KOPT-K1 (cell line): ENCODE results near the gene MNAT1.
A peak's percentile ranks its signal among the peaks of the same experiment; 100 is the strongest.

Experiments used
- H3K27ac ChIP-seq: fragments of 200-600 bp; sonication (generic); 2 replicates; pipeline ENCODE4 v1.5.1; 2016; ENCODE audit warnings: antibody characterized with exemption, mild to moderate bottlenecking, low read depth, low read length; ENCODE audit not compliant: poor library complexity, severe bottlenecking
- H3K36me3 ChIP-seq: fragments of 200-600 bp; sonication (generic); 2 replicates; pipeline ENCODE4 v1.5.1; 2017; ENCODE audit warnings: antibody characterized with exemption, mild to moderate bottlenecking, low read length, moderate library complexity; ENCODE audit not compliant: insufficient read depth
- H3K9me3 ChIP-seq: fragments of 200-600 bp; sonication (generic); 2 replicates; pipeline ENCODE4 v1.5.1; 2017; ENCODE audit warnings: antibody characterized with exemption, low read length, mild to moderate bottlenecking; ENCODE audit not compliant: insufficient read depth, poor library complexity, severe bottlenecking

MNAT1 gene

GRCh38 chr14:60971271-60971670 is 236.7 kb downstream of the MNAT1 start:
- Histone ChIP-seq H3K36me3 (peaks cover 27% of the 10 kb centered on the region), H3K27ac (no peak overlapping the region)

GRCh38 chr14:60972295-60972694 is 237.7 kb downstream of the MNAT1 start:
- peaks cover 36% of the 10 kb centered on the region for H3K36me3 ChIP-seq
- no peaks in the 10 kb centered on the region for H3K9me3 ChIP-seq
- no peak overlapping the region for H3K27ac ChIP-seq

More at GRCh38 chr14:60971271-60971670, 236.7 kb downstream of the MNAT1 start:
- no peaks in the 10 kb centered on the region for H3K9me3 ChIP-seq

GRCh38 chr14:60973070-60973469 is 238.5 kb downstream of the MNAT1 start:
- H3K9me3 ChIP-seq, result no peaks in the 10 kb centered on the region
- H3K36me3 ChIP-seq, result peaks cover 36% of the 10 kb centered on the region
- no peak overlapping the region for H3K27ac ChIP-seq

- Histone ChIP-seq H3K36me3 (peaks cover 36% of the 10 kb centered on the region), H3K9me3 (no peaks in the 10 kb centered on the region), H3K27ac (no peak overlapping the region)
Measured at GRCh38 chr14:60974090-60974651, 239.6 kb downstream of the MNAT1 start.

- H3K9me3 ChIP-seq, result no peaks in the 10 kb centered on the region
- no peak overlapping the region for H3K27ac ChIP-seq
- peaks cover 36% of the 10 kb centered on the region for H3K36me3 ChIP-seq
Measured at GRCh38 chr14:60975551-60975950, 241.0 kb downstream of the MNAT1 start.

- Histone ChIP-seq H3K27ac (no peak overlapping the region), H3K9me3 (no peaks in the 10 kb centered on the region), H3K36me3 (peaks cover 36% of the 10 kb centered on the region)
Measured at GRCh38 chr14:60977847-60978246, 243.3 kb downstream of the MNAT1 start.

GRCh38 chr14:60980811-60981632 is 246.5 kb downstream of the MNAT1 start, which contains the start of the genes SLC38A6 and TRMT5:
SLC38A6 (plus strand) TSS chr14:60981245; CDS start chr14:60981278, 33 bp downstream.
TRMT5 (minus strand) TSS chr14:60981079; CDS start chr14:60980973, 106 bp downstream.
- H3K27ac ChIP-seq, result peak within 1 kb of the TSS; percentile 66
- peaks cover 21% of the 10 kb centered on the region; the same call in 1 of the 2 replicates for H3K36me3 ChIP-seq
- H3K9me3 ChIP-seq, result no peaks in the 10 kb centered on the region

GRCh38 chr14:60981633-60982455 is 247.3 kb downstream of the MNAT1 start:
- Histone ChIP-seq H3K36me3 (peaks cover 18% of the 10 kb centered on the region; the same call in 1 of the 2 replicates), H3K27ac (peak overlapping the region; percentile 66), H3K9me3 (no peaks in the 10 kb centered on the region)

GRCh38 chr14:60984196-60984595 is 249.6 kb downstream of the MNAT1 start:
- no peaks in the 10 kb centered on the region for H3K9me3 ChIP-seq
- no peak overlapping the region for H3K27ac ChIP-seq
- peaks cover 28% of the 10 kb centered on the region; the same call in 1 of the 2 replicates for H3K36me3 ChIP-seq

- Histone ChIP-seq H3K9me3 (no peaks in the 10 kb centered on the region), H3K36me3 (peaks cover 38% of the 10 kb centered on the region), H3K27ac (no peak overlapping the region)
Measured at GRCh38 chr14:60986500-60986899, 251.9 kb downstream of the MNAT1 start.

GRCh38 chr14:60989599-60989998 is 255.0 kb downstream of the MNAT1 start:
- no peak overlapping the region for H3K27ac ChIP-seq
- no peaks in the 10 kb centered on the region for H3K9me3 ChIP-seq
- H3K36me3 ChIP-seq, result peaks cover 38% of the 10 kb centered on the region

- Histone ChIP-seq H3K36me3 (no peaks in the 10 kb centered on the region), H3K9me3 (no peaks in the 10 kb centered on the region), H3K27ac (no peak overlapping the region)
Measured at GRCh38 chr14:60998617-60999016, 264.1 kb downstream of the MNAT1 start.

- Histone ChIP-seq H3K9me3 (no peaks in the 10 kb centered on the region), H3K36me3 (no peaks in the 10 kb centered on the region), H3K27ac (no peak overlapping the region)
Measured at GRCh38 chr14:60999536-60999935, 265.0 kb downstream of the MNAT1 start.

- H3K27ac ChIP-seq, result no peak overlapping the region
- no peaks in the 10 kb centered on the region for H3K9me3 ChIP-seq
- no peaks in the 10 kb centered on the region for H3K36me3 ChIP-seq
Measured at GRCh38 chr14:61003571-61003970, 269.0 kb downstream of the MNAT1 start.

GRCh38 chr14:61019537-61019936 is 285.0 kb downstream of the MNAT1 start:
- no peaks in the 10 kb centered on the region for H3K9me3 ChIP-seq
- H3K36me3 ChIP-seq, result no peaks in the 10 kb centered on the region
- no peak overlapping the region for H3K27ac ChIP-seq
